GM23248 (cell line): Measurements from ENCODE around the gene PHLDB1.

ENCODE experiments used
- EZH2 ChIP-seq: fragments of 200-600 bp; sonication (generic); IDR thresholded peaks from 2 replicates; pipeline ENCODE4 v1.6.1; 2018; ENCODE audit warnings: antibody characterized with exemption, mild to moderate bottlenecking; ENCODE audit not compliant: insufficient read depth, poor library complexity, severe bottlenecking
- EZH2phosphoT487 ChIP-seq: fragments of 200-600 bp; sonication (generic); IDR thresholded peaks from 2 replicates; pipeline ENCODE4 v1.6.1; 2018; ENCODE audit warnings: antibody characterized with exemption, moderate library complexity, mild to moderate bottlenecking, low read depth; ENCODE audit not compliant: insufficient read depth

GRCh38 chr11:118633979-118634378 lies 26.6 kb downstream of the PHLDB1 start:
- TF ChIP-seq EZH2, result no peak
- TF ChIP-seq EZH2phosphoT487, result no peak
